ENCODE data around the gene HIGD1B.
A peak's percentile ranks its signal among the peaks of the same experiment; 100 is the strongest.

HIGD1B gene

DNA sequence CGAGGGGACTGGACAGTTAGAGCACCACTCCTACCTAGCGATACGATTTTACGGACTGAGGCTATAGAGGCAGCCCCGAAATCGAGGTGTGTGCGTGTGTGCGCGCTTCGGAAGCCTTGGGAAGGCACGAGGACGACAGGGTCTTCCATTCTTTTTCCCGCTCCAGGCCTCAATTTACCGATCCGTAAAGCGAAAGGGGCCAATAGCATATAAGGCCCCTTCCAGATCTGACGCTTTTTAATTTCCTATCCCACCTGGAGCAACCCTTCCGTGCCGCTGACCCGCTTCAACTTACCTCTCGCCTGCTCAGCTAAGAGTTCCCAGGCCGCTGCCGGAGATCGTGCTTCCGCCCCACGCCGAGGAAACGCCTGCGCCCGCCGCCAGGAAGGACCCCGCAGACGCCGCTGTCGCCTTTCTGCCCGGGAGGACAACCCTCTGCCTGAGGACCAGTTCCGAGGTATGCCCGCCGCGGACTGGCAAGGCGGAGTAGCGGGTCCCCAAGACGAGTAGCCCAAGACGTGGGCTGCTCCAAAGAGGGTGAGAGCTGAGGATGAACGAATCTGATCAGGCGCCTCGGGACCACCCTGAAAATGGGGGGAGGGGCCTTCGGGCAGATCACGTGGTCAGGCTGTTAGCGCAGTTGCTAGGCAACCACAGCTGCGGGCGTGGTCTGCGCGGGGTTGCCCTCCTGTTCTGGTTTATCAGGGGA lies 51.5 kb downstream of the HIGD1B start, which contains the start of gene EFTUD2:
EFTUD2 (minus strand) TSS at position 372 of the 709 bp plus-strand sequence. CDS start 4,924 bp downstream, outside the sequence.
- Histone ChIP-seq H3K36me3 (replicated peaks; ENCODE audit: low read depth, low read length) (peaks cover 10% of the 10 kb centered on the region), H3K4me1 (ENCODE audit: low read length) (peaks cover 10% of the 10 kb centered on the region; the same call in 1 of the 2 replicates), H3K4me2 (ENCODE audit: low read length) (peak within 1 kb of the TSS; percentile 84), H3K4me3 (ENCODE audit: low read length) (peak within 1 kb of the TSS; percentile 93), H3K27me3 (ENCODE audit: low read depth, low read length) (peaks cover 5% of the 10 kb centered on the region; the same call in 1 of the 2 replicates), H3K9me3 (ENCODE audit: insufficient read depth, low read length) (no peaks in the 10 kb centered on the region), H3K79me2 (ENCODE audit: low read length) (peaks cover 50% of the 10 kb centered on the region), H3K9ac (ENCODE audit: low read length) (peak within 1 kb of the TSS; percentile 86), H3K27ac (ENCODE audit: low read length) (peak within 1 kb of the TSS; percentile 79), H2AFZ (ENCODE audit: low read depth, low read length) (peak within 1 kb of the TSS; percentile 34), H4K20me1 (ENCODE audit: insufficient read depth, low read length) (no peaks in the 10 kb centered on the region)
- TF ChIP-seq EZH2phosphoT487 (IDR thresholded peaks at IDR 0.05; ENCODE audit: low read depth), result no peak
- TF ChIP-seq, protein P1, sequence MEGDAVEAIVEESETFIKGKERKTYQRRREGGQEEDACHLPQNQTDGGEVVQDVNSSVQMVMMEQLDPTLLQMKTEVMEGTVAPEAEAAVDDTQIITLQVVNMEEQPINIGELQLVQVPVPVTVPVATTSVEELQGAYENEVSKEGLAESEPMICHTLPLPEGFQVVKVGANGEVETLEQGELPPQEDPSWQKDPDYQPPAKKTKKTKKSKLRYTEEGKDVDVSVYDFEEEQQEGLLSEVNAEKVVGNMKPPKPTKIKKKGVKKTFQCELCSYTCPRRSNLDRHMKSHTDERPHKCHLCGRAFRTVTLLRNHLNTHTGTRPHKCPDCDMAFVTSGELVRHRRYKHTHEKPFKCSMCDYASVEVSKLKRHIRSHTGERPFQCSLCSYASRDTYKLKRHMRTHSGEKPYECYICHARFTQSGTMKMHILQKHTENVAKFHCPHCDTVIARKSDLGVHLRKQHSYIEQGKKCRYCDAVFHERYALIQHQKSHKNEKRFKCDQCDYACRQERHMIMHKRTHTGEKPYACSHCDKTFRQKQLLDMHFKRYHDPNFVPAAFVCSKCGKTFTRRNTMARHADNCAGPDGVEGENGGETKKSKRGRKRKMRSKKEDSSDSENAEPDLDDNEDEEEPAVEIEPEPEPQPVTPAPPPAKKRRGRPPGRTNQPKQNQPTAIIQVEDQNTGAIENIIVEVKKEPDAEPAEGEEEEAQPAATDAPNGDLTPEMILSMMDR (IDR thresholded peaks at IDR 0.05; ENCODE audit: low read depth, low read length), result no peak
